AG08396 (cell line): ENCODE measurements around the gene ADD3.
A peak's percentile ranks its signal among the peaks of the same experiment; 100 is the strongest.

Source experiments
- DNase-seq: peaks from one replicate; pipeline ENCODE4 v3.0.0; 2012; ENCODE audit warnings: low spot score, mixed read lengths

Gene ADD3

DNA sequence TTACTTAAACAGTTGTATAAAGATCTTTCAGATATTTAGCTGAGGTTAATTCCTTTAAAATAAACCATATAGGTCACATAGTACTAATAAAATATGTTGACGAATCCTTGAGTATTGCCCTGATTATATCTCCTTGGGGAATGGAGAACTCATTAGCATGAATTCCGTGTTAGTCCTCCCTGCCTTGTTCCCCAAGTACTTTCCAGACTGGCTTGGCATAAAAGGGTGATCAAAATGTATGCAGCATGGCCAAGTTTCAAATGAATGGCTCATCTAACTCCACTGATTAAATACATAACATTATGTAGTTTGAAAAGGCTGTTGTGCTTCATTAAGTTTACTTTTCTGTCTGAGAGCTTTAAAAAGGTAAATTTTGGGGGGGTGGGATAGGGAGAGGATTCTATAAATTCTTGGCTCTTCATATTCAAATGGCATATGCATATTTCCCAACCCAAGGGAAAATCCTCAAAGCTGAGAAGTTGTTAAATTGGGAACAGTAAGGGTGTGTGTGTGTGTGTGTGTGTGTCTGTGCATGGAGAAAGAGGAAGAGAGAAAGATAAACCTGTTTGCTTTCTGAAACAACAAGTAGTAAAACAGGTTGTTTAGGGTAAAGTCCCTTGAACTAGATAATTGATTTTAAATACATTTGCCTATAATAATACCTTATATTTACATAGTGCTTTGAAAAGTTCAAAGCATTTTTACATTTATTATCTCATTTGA, 4.8 kb upstream of the ADD3 start:
- no peak for DNase-seq

DNA sequence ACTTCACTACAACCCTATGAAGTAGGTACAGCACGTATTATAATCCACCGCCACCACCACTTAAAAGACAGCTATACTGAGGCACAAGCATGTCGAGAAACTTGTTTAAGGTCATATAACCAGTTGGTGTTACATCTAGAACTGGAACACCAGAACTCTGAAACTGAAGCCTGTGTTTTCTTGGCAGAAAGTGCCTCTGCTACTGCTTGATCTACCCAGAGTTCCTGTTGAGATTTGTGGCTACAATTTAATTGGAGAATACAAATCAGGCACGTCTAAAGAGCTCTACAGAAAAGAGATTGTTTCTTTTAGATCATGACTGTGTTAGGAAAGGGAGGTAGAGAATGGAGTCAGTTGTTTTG, 4.3 kb upstream of the ADD3 start:
- no peak for DNase-seq

GRCh38 chr10:110005719-110006118, 2.1 kb upstream of the ADD3 start:
- peak; percentile 46 for DNase-seq

GRCh38 chr10:110006358-110007160, 1.2 kb upstream of the ADD3 start:
- DNase-seq, result peak; percentile 60

GRCh38 chr10:110007161-110007700, 553 bp upstream of the ADD3 start:
- DNase-seq, result peak; percentile 53

DNA sequence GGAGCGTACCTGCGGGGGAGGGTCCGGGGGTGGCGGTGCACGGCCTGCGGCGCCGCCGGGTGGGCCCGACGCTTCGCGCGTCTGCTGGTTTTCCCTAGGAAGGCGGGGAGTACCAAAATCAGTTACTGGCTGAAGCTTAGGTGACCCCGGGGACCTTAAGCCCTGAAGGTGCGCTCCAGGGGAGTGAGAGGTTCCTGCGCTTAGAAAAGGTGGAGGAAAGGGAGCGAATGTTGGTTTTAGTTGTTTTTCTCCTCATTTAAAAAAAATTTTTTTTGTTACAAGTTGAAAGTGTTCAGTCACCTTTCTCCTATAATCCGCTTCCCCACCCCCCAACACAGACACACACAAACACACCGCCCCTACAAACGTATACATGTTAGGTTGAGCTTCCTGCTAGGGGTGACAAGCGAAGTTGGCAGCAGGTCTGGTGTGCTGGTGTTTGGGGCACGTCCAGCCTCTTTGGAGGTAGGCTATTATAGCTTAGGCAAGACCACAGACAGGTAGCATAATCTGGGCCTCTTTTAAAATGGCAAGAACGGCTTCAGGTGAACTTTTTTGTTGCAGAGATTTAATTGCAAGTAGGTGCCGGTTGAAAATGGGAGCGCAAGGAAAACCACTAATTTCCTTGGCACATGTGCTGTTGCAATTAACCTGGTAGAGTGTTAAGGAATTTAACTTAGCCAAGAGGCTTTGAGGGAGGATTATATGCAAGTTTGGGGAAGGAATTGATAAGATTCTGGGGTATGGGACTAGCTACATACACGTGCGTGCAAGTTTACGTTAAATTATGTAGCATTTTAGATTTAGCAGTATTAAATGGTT, 945 bp downstream of the ADD3 start:
- DNase-seq, result no peak

DNA sequence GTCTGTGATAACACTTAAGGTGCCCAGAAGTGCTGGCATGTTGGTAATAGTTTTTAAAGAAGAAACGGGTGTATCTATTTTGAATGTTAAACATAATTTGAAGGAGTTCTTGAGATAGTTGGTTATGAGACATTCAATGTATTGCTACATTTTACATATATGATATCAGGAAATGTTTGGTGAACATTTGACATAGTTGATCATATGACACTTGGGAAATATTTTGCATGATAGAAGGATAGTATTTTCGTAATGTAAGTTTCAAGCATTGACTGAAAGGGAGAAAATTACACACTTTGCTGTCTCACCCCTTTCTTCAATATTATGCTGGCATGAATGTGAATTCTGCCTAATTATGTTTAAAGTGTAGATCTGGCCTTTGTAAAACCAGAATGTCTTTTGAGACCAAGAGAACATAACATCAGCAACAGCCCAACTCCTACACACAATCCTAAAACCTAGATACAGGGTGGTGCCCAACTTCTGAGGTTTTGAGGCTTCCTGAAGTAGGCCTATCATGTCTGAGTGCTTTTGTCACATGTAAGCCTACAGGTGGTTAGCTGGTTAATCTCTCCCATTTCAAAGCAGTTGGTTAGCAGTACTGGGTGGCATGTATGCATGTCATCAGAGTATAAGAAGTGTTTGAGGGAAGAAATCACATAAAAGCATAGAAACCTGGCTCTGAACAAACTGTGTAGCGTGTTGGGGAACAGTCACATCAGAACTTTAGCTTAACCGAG, 2.1 kb downstream of the ADD3 start:
- DNase-seq, result no peak

DNA sequence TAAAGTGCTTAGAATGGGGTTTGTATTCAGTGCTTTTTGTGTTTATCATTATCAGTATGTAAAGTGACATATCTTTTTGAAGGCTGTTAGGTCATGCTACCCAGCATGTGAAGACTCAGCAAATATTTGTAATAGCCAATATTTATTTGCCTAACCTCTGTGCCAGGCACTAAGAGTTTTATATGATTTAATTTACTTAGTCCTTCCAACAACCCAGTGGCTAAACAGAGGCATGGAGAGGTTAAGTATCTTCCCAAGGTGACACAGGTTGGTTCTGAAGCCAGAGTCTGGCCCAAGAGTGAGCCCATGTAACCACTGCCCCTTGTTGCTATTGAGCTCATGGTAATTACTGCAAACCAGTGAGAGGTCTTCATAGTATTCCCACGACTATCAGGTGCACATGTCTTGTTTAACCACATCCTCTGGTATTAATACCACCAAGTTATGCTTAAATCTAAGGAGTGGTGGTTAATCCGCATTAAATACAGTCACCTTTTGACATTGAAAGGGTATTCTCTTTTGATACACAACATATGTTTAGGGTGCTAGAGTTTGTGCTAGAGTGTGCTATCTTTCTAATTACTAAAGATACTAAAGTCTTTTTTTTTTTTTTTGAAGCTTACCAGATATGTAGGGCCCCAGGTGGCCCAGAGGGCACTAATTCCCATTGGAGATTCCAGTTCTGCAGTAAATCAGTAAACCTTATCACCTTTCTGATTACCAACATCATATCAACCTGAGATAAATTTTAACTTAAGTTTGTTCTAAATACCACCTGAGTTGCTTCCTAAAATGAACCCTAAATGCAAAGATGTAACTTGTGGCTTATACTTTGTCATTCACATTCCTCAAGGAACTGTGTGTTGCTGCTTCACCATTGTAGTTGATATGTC, 2.9 kb downstream of the ADD3 start:
- DNase-seq, result no peak

GRCh38 chr10:110011681-110012080, 3.9 kb downstream of the ADD3 start:
- DNase-seq, result no peak

- DNase-seq, result no peak
Measured at GRCh38 chr10:110013630-110014293, 6.0 kb downstream of the ADD3 start.

- no peak for DNase-seq
Measured at GRCh38 chr10:110016039-110016438, 8.3 kb downstream of the ADD3 start.

- no peak for DNase-seq
Measured at GRCh38 chr10:110017052-110017451, 9.3 kb downstream of the ADD3 start.

GRCh38 chr10:110017907-110018306, 10.1 kb downstream of the ADD3 start:
- DNase-seq, result no peak

- DNase-seq, result no peak
Measured at GRCh38 chr10:110020265-110020664, 12.5 kb downstream of the ADD3 start.

DNA sequence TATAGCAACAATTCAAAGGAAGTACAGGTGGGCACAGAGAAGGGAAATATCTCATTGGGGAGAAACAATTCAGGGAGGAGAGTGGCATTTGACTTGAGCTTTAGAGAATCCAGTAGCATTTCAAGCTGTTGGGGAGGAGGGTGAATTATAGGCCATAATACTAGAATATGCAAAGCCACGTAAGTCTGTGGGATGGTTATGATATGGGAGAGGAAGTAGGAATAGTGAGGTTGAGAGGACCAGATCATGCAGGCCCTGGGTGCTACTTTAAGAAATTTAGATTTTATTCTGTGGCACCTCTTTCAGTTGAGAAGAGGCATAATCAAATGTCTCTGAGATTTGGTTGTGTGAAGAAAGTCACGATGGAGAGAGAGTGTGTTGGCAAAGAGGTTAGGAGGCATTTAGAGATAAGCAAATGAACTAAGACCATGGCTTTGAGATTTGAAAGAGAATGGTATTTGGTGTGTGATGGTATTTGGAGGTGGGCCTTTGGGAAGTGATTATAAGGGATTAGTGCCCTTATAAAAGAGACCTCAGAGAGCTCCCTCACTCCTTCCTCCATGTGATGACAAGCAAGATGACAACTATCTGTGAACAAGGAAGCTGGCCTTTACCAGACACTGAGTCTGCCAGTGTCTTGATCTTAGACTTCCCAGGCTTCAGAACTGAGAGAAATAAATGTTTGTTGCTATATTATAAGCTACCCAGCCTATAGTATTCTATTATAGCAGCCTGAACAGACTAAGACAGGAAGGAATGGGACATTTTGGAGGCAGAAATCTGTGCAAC, 15.1 kb downstream of the ADD3 start:
- no peak for DNase-seq

DNA sequence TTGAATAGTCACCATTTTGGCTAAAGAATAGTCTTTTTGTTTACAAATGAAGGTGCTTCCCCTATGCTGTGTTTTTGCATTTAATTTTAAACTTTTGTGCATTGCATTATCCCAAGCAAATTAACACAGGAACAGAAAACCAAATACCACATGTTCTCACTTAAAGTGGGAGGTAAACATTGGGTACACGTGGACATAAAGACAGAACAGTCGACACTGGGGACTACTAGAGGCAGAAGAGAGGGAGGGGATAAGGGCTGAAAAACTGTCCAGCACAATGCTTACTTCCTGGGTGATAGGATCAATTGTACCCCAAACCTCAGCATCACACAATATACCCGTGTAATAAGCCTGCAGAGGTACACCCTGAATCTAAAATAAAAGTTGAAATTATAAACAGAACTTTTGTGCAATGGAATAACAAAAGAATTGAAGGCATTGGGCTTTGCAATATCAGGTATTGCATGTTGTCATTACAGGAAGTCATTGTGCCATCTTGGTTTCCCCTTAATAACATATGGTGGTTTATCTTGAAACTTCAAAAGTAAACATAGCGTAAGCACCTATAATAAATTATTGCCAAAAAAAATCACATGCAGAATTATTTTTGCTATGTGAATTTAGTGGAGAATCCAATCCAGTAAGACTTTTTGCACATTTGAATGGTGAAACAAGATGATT, 16.1 kb downstream of the ADD3 start:
- no peak for DNase-seq

DNA sequence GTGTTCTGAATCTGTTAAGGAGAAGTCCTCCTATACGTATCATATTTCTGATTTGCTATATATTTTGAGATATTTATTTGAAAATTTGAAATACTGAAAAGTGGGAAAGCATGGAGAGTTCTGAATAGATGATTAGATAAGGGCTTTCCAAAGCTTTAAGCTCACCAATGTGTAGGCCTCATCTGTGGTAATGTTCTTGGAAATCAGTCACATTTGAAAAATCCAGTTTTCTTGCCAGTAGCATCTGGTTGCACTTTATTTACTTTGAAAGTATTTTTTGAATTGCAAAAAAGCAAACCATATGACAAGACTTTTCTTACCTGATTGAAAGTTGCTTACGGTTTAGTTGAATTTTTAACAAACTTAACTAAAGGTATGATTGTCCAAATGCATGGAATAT, 21.7 kb downstream of the ADD3 start:
- DNase-seq, result no peak

- DNase-seq, result no peak
Measured at GRCh38 chr10:110032801-110033700, 25.3 kb downstream of the ADD3 start.
